Gastroesophageal sphincter (tissue), 3 donors: ENCODE measurements around the gene CDK11B.
"Not testable (repeated sequence)": the region's sequence is repeated elsewhere in the genome, so short reads cannot be mapped to it uniquely, and the experiment has no call there.

Source experiments
- CTCF ChIP-seq, 4 experiments: fragments of 200-600 bp in 2 of 4; fragments of 450-650 bp in 2 of 4; sonication (generic) in 1 of 4; IDR thresholded peaks; one replicate each; pipeline ENCODE4 v1.5.1; 2017 to 2019; ENCODE audit warnings: antibody characterized with exemption in 4 of 4, mild to moderate bottlenecking in 2 of 4, moderate library complexity in 2 of 4
- POLR2A ChIP-seq, 2 donors: fragments of 450-650 bp; IDR thresholded peaks; one replicate each; pipeline ENCODE4 v1.6.1; 2017; ENCODE audit warnings: antibody characterized with exemption in 2 of 2, mild to moderate bottlenecking in 2 of 2, moderate library complexity in 1 of 2
- POLR2AphosphoS5 ChIP-seq: sonication (generic); formaldehyde crosslinking; IDR thresholded peaks from one replicate; pipeline ENCODE4 v1.6.1; 2017; ENCODE audit warnings: antibody characterized with exemption

GRCh38 chr1:1700067-1700466 lies 41.3 kb upstream of the CDK11B start:
- not testable (repeated sequence) for TF ChIP-seq POLR2A (IDR thresholded peaks at IDR 0.05); CTCF (IDR thresholded peaks at IDR 0.05); POLR2AphosphoS5
